ENCODE measurements around the gene KRTAP4-9.
"Not testable (repeated sequence)": the region's sequence is repeated elsewhere in the genome, so short reads cannot be mapped to it uniquely, and the experiment has no call there.

KRTAP4-9 gene

DNA sequence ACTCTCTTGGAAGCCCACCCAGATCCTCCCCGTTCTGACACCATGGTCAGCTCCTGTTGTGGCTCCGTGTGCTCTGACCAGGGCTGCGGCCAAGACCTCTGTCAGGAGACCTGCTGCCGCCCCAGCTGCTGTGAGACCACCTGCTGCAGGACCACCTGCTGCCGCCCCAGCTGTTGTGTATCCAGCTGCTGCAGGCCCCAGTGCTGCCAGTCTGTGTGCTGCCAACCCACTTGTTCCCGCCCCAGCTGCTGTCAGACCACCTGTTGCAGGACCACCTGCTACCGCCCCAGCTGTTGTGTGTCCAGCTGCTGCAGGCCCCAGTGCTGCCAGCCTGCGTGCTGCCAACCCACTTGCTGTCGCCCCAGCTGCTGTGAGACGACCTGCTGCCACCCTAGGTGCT is at the start of gene KRTAP4-9:
KRTAP4-9 (plus strand) TSS at position 43 of the 400 bp plus-strand sequence; CDS start at position 43, 0 bp downstream.
- not testable (repeated sequence) for DNase-seq

DNA sequence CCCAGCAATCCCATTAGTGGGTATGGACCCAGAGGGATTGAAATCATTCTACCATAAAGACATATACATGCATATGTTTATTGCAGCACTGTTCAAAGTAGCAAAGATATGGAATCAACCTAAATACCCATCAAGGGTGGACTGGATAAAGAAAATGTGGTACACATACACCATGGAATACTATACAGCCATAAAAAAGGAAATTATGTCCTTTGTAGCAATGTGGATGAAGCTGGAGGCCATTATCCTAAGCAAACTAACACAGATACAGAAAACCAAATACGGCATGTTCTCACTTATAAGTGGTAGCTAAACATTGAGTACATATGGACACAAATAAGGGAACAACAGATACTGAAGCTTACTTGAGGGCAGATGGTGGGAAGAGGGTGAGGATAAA is 47.6 kb upstream of the KRTAP4-9 start:
- no peak for DNase-seq

DNA sequence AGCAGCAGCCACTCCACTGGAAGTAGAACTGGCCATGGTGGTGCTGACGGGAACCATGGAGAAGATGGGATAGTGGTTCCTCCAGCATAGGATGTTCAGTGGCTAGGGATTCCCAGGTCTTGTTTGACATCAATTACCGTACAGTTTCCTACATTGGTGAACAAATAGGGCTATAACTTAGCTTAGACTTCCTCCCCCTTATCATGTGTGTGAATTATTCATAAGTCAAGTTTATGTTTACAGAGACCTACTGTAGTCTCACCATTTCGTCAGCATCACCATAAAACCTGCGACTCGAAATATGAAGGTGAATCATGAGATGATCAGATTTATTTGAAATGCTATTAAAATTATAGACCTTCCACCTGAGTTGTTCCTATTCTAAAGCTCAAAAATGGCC is 46.4 kb upstream of the KRTAP4-9 start:
- no peak for DNase-seq

DNA sequence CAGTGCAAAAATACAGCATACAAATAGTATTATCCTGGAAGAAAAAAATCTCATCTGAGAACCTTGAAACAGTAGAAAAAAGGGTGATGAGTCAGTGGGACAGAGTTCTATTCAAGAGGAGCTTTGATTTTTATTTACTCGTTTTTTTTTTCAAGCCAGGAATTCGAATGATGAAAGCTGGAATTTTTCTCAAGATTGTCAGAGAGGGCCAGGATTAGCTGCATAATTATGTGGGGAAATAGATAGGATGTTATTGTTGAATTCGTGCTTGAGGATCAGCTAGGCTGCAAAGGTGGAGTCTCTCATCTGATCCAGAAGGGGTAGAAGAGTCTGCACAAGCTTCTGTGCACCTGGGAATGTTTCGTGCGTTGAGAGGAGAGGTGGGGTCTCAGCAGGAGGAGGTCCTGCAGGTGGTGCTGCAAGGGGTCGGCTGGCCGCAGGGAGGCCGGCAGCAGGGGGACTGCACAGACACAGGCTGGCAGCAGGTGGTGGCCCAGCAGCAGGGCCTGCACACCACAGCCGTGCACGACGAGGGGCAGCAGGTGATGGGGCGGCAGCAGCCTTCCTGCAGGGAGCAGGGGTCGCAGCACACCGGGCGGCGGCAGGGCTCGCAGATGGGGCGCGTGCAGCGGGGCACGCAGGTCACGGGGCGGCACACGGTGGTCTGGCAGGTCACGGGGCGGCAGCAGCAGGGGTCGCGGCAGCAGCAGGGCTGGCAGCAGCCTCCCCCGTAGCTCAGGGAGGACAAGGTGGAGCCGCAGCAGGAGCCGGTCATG is 45.7 kb upstream of the KRTAP4-9 start:
- not testable (repeated sequence) for DNase-seq

DNA sequence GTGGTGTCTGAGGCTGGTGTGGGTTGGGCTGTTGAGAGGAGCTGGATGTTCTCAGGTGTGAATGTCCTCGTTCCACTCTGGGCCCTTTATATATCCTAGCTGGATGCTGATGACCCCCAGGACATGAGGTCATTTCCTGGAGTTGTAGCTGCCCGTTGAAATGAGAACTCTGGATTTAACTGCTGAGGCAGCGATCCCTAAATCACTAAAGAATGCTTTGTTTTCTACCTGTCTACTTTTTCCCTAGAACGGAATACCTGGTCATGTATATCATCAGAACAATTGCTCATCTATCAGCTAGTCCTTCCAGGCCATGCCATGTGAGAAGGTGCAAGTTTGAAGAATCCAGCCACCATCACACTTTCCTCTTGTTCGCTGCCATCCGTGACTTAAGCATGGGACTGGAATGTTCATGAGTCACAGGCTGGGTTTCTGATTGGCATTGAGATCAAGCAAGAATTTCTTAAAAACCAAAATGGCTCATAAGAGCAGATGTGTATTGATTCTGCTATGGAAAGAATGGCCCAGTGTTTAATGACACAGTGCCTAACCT is 45.1 kb upstream of the KRTAP4-9 start, which contains the start of gene KRTAP2-3:
KRTAP2-3 (minus strand) TSS at position 63 of the 553 bp plus-strand sequence. CDS start 64 bp downstream, outside the sequence.
- no peak for DNase-seq

DNA sequence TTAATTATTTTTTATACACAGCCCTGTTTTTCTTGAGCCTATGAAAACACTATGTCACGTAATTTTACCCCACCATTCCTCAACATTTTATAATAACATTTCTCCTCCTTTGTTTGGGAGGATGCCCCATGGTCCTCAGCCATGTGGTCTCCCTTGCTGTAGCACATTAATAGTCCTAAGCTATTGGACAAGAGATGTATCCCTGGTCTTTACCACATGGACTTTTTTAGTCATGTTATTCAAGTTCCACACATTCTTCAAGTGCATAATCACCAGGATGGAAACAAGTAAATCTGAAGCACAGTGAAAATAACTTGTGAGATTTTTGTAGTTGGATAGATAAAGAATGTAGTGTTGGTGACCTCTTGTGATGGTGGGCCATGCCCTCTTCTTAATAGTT is 43.2 kb upstream of the KRTAP4-9 start:
- DNase-seq = no peak

DNA sequence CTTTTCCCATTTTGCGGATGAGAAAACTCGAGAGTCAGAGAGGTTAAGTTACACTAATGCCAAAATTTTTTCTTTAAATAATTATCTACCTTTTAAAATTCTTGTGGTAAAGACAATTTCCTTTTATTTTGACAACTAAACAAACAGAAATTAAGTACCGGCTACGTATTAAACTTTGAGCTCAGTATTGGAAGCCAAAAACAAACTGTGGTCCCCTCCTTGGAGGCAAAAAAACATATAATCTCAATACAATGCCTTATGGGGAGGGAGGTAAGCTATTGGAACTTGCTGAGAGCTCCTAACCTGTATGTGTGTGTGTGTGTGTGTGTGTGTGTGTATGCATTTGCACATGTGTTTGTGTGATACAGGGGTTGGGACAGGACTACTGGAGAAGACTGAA is 41.7 kb upstream of the KRTAP4-9 start:
- DNase-seq = no peak

DNA sequence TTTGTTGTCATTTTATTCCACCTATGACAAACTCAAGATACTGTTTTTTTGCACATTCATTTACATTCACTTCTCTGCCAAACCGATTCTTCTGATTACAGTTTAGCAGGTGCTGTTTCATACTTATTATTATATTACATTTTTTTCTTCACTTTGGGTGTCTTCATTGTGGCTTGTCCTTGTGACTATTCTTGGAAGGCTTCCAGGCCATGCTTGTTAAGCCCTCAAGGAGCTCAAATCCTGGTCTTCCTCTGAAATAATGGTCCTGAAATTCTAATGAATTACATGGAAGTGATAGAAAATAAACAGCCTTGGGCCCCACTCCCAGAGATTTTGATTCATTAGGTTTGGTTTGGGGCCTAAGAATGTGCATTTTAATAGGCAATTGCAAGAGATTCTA is 40.9 kb upstream of the KRTAP4-9 start:
- DNase-seq = no peak

DNA sequence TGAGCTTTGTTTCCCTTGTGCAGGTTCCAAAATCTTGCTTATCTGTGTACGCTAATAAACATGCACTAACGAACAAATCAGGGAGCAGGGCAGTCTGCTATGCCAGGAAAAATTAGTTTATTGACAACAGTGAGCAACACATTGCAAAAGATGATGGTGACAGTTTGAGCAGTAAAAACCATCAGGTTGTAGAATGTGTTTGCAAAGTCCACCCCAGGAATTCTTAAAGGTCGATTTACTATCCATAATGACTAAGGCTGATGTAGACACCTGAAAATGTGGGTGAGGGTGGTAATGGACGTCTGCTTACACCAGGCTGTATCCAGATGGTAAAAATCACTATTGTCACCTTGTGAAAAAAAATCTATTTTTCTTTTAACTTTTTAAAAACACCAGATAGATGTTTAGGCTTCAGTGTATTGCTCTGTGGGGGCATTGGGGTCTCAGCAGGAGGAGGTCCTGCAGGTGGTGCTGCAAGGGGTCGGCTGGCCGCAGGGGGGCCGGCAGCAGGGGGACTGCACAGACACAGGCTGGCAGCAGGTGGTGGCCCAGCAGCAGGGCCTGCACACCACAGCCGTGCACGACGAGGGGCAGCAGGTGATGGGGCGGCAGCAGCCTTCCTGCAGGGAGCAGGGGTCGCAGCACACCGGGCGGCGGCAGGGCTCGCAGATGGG is 40.0 kb upstream of the KRTAP4-9 start:
- not testable (repeated sequence) for DNase-seq

DNA sequence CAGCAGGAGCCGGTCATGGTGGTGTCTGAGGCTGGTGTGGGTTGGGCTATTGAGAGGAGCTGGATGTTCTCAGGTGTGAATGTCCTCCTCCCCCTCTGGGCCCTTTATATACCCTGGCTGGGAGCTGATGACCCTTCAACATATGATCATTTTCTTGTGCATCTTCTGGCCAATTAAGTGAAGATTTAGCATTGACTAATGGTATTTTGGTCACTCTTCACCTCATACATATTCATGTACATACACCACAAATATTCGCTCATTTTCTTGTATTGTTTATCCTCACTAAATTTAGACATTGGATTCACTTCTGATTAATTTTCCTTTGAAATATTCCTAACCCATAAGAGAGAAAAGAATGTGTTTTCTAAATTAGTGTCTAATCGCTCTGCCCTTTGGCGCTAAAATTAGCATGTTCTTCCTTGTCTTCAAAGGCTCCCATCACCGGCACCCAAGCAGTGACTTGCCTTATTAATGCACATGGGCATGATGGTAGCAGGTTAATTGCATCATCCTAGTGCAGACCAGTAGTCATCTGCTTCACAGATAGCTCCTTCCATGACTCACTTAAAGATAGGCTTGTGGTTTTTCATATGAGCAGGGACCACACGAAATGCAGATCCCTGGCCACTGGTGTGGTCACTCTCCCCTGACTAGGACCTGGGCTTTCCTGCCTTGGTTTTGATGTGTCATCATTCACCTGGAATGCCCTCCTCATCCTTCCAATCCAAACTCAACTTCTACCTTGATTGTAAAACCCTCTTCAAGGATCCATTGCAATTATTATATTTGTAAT is 39.2 kb upstream of the KRTAP4-9 start, which contains the start of gene KRTAP2-4:
KRTAP2-4 (minus strand) TSS at position 51 of the 796 bp plus-strand sequence; CDS start at position 17, 34 bp downstream.
- DNase-seq = no peak

DNA sequence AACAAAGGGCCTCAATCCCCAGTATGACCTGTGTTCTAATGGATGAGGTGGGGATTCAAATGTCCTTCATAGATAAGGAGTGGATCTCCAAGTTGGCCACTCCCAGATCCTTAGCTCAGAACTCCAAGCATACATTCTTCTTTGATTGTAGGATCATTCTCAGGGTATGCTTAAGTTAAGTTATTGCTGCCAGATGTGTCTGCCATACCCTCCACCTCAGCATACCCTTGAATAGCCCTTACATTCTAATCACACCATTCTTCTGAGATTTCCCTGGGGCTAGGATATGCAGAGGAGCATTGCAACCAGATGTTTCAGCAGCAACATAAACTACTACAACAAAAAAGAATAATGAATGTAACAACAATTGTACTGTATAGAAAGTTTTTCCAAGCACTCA is 37.9 kb upstream of the KRTAP4-9 start:
- no peak for DNase-seq

DNA sequence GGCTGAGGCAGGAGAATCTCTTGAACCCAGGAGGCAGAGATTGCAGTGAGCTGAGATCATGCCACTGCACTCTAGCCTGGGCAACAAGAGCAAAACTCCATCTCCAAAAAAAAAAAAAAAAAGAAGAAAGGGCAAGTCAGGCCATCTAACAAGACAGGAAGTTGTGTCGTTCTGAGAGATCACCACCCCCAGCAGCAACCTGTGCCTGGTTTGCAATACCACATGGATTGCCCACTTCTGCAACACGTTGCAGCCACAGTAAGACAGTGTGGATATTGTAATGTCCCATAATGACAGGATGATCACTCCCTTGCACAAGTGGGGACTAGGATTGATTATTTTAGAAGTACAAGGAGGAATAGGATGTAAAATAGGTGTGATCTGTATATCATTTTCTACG is 36.2 kb upstream of the KRTAP4-9 start:
- DNase-seq = no peak

DNA sequence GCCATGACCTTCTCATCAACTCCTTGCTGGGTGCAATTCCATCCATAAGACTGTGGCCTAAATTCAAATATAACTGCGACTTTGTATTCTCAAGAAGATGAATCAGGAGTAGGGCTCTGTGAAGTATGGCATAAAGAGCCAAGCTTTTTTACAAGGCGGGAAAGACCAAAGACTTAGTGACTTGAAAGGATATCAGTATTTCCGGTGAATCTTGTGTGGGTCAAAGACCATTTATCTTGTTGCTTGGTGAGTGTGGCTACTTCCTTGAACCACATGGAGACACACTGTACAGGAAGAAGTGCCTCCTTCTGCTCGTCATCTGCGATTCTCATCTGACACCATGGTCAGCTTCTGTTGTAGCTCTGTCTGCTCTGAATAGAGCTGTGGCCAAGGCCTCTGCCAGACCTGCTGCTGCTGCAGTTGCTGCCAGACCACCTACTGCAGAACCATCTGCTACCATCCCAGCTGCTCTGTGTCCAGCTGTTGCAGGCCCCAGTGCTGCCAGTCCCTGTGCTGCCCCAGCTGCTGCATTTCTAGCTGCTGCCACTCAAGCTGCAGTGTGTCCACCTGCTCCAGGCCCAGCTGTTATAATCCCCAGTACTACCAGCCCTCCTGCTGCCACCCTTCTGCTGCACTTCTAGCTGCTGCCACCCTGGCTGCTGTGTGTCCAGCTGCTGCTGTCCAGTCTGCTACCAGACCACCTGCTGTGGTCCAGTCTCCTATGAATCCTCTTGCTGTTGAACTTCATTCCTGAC is 33.4 kb upstream of the KRTAP4-9 start:
- no peak for DNase-seq

DNA sequence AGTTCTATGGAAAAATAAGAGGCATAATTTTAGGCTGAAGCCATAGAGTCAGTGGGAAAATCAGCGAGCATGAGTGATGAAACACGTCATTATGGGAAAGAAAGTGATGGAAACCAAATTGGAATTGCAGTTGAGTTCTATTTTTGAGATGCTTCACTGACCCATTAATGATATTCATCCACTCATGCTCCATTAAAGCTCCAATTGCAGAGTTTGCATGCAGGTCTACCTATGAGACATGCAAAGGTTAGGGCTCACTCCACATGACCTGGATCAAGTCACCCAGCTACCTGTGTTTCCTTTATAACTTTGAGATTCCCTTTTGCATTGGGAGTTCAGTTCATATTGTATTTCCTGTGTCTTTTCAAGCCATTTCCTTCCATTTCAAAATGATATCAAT is 31.5 kb upstream of the KRTAP4-9 start:
- no peak for DNase-seq

DNA sequence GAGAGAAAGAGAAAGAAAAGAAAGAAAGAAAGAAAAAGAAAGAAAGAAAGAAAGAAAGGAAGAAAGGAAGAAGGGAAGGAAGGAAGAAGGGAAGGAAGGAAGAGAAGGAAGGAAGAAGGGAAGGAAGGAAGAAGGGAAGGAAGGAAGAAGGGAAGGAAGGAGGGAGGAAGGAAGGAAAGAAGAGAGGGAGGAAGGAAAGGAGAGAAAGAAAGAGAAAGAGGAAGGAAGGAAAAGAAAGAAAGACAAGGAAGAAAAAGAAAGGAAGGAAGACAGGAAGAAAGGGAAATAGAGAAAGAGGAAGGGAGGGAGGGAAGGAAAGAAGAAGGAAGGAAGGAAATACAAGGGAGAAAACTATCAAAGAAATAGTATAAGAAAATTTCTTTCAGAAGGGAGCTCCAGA is 28.4 kb upstream of the KRTAP4-9 start:
- no peak for DNase-seq

DNA sequence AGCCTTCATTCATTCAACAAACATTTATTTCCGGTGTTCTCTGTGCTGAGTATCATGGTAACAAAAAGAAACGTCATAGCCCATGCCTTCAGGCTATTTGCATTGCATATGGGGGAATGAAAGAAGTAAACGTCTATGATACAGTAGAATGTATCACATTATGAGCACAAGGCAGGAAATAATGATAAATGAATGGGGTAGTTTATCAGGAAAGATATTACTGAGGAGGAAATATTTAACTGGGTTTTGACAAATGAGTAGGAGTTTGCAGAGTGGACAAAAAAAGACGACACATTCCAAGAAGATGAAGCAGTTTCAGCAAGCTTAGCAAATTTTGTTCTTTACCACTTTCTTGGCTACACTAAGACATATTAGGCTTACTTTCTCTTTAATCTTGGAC is 22.6 kb upstream of the KRTAP4-9 start:
- no peak for DNase-seq

DNA sequence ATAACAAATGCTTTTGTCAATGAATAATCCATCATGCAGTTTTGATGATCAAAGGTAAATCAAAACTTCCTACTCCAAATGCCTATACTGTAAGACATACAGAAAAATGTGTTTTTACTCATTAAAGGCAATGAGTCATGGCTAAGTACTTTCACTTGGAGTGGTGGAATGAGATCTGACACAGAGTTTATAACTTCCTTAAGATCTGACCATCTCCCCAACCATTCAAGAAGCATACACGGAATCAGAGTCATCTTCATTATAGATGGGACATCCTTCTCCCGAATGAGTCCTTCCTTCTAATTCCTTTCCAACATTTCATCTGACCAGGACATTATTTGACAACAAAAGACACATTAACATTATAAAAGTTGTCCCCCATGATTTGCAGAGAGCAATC is 21.8 kb upstream of the KRTAP4-9 start:
- DNase-seq = not testable (repeated sequence)

DNA sequence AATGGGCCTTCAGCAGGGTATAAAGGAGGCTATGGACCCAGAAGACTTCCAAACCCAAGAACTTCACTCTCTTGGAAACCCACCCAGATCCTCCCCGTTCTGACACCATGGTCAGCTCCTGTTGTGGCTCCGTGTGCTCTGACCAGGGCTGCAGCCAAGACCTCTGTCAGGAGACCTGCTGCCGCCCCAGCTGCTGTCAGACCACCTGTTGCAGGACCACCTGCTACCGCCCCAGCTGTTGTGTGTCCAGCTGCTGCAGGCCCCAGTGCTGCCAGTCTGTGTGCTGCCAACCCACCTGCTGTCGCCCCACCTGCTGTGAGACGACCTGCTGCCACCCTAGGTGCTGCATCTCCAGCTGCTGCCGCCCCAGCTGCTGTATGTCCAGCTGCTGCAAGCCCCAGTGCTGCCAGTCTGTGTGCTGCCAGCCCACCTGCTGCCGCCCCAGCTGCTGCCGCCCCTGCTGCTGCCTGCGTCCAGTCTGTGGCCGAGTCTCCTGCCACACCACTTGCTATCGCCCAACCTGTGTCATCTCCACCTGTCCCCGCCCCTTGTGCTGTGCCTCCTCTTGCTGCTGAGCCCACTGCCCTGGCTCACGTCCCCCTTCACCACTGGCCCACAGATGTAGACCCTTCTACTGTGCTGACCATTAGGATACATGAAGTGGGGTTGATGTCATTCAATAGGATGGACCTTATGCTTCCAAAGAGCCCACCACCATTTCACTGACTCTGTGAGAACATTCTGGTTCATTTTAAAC is 20.9 kb upstream of the KRTAP4-9 start, which contains the start of gene KRTAP4-7:
KRTAP4-7 (plus strand) TSS at position 51 of the 757 bp plus-strand sequence; CDS start at position 108, 57 bp downstream.
- not testable (repeated sequence) for DNase-seq

DNA sequence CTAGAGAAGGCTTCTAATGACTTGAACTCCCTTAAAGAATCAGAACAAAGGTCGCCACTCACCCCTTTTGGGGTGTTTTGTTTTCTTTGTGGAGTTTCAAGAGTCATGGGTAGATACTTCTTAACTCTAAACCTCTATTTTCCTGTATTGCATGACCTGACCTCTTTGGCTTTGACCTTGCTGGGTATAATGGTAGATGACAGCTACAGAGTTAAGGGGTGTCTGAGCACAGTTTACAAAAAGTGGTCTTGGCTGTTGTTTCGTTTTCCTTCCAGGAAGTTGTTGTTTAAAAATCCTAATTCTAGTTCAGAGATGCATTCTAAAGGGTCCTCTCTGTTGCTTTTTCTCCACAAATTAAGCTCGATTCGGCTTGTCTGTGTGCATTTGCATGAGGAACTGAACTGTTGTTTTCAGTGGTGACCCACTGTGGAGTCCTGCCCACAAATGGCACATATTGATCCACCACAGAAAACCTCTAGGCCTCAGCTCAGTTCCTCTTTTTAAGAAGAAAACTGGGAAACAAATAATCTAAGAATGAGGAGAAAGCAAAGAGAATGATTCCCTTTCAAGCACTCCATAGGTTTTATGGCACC is 16.3 kb upstream of the KRTAP4-9 start:
- DNase-seq = not testable (repeated sequence)

DNA sequence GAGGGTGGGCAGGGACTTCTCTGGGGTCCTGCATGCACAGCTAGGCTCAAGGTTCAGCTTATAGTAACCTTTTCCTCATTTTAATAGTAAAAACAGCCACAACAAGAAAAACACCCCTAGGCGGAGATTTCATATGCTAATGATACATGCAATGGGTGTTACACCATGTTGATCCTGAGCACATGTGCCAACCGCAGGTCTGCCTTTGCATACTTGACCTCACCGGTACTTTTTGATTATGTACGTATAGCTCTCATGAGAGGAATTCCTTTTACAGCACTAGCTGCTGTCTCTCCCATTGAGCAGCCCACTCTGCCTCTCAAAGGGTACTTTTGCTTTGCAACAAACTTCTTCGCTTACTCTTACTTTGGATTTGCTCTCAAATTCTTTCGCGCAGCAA is 9.1 kb upstream of the KRTAP4-9 start:
- no peak for DNase-seq

DNA sequence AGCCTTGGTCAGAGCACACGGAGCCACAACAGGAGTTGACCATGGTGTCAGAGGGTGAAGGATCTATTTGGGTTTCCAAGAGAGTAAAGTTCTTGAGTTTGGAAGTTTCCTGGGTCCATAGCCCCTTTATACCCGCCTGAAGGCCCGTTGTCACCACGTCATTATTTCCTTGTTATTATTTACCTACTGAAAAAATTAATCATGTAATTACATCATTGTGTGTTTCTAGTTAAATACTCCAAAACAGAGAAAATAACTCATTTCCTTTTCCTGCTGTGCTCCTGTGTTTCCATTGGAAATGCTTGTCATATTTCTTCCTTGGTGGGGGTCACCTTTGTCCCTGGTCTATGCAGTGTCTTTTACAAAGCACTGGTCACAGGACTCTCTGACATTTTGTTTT is 7.1 kb upstream of the KRTAP4-9 start, which contains the start of gene KRTAP4-8:
KRTAP4-8 (minus strand) TSS at position 101 of the 400 bp plus-strand sequence; CDS start at position 43, 58 bp downstream.
- no peak for DNase-seq

Measured in NCI-H82 (cell line).